Cardiac muscle cell (in vitro differentiated cells and primary cell): ENCODE results near the gene LAMC1. TPM values are rescaled to one million over a fixed set of nuclear protein-coding genes. Genes with fewer than 3 reads are reported as not detected.

Source experiments
- DNase-seq, 2 donors: peaks; one replicate each; pipeline versions ENCODE4 v3.0.0 to v3.0.0-alpha.2; 2010 to 2017; ENCODE audit warnings: low read depth in 1 of 2, low spot score in 1 of 2
- H3K27ac ChIP-seq: fragments of 200-600 bp; sonication (generic); 2 replicates; pipeline ENCODE4 v1.5.1; 2016
- H3K27me3 ChIP-seq: fragments of 200-600 bp; sonication (generic); 2 replicates; pipeline ENCODE4 v1.6.0; 2016; ENCODE audit warnings: control low read depth
- H3K36me3 ChIP-seq: fragments of 200-600 bp; sonication (generic); 2 replicates; pipeline ENCODE4 v1.5.1; 2016; ENCODE audit warnings: control low read depth
- H3K4me1 ChIP-seq: fragments of 200-600 bp; sonication (generic); 2 replicates; pipeline ENCODE4 v1.8.1; 2017; ENCODE audit warnings: low read depth, mild to moderate bottlenecking, mixed run types
- H3K4me3 ChIP-seq: fragments of 200-600 bp; sonication (generic); 2 replicates; pipeline ENCODE4 v1.5.1; 2016; ENCODE audit warnings: mild to moderate bottlenecking
- H3K9me3 ChIP-seq: fragments of 200-600 bp; sonication (generic); 2 replicates; pipeline ENCODE4 v1.5.1; 2017; ENCODE audit warnings: low read depth, mild to moderate bottlenecking, control low read depth
- CTCF ChIP-seq: IDR thresholded peaks from 2 replicates; pipeline ENCODE4 v1.5.1; 2012; ENCODE audit warnings: low read depth, mild to moderate bottlenecking, low read length
- polyA plus RNA-seq: library from polyadenylated mRNA; unstranded; fragments of >200 nt; fragmentation: Nextera tagmentation; extraction: Ambion mirVana; gene quantifications from 2 replicates; pipeline ENCODE4 v1.2.1, GENCODE V29; 2016
- total RNA-seq: library from RNA; depleted of rRNA; stranded (reverse); fragments of >200 nt; gene quantifications from 2 replicates; pipeline ENCODE4 v1.2.3, GENCODE V29; 2016

The LAMC1 gene
- 201 and 329 TPM in 2 replicates for total RNA-seq
- 66.4 and 97.5 TPM in 2 replicates for polyA plus RNA-seq

GRCh38 chr1:183023146-183023600 is at the start of gene LAMC1:
TSS of gene LAMC1 (plus strand) at chr1:183023420. CDS start at chr1:183023717, 297 bp downstream.
- H3K27ac ChIP-seq = peak within 1 kb of the TSS; percentile 88
- H3K27me3 ChIP-seq = no peaks in the 10 kb centered on the region
- H3K4me1 ChIP-seq = peaks cover 11% of the 10 kb centered on the region
- TF ChIP-seq CTCF = no peak
- H3K9me3 ChIP-seq = no peaks in the 10 kb centered on the region
- H3K36me3 ChIP-seq = no peaks in the 10 kb centered on the region
- peak within 1 kb of the TSS; percentile 61 for H3K4me3 ChIP-seq
- DNase-seq = peak; percentile 93 to 94

GRCh38 chr1:182974506-182975191 is 48.6 kb upstream of the LAMC1 start:
- H3K9me3 ChIP-seq = no peaks in the 10 kb centered on the region
- H3K27me3 ChIP-seq = no peaks in the 10 kb centered on the region
- H3K4me1 ChIP-seq = peaks cover 8% of the 10 kb centered on the region
- no peak overlapping the region for H3K27ac ChIP-seq
- TF ChIP-seq CTCF = no peak
- no peaks in the 10 kb centered on the region for H3K36me3 ChIP-seq
- no peak overlapping the region for H3K4me3 ChIP-seq
- no peak for DNase-seq

GRCh38 chr1:182977480-182977879 is 45.7 kb upstream of the LAMC1 start:
- Histone ChIP-seq H3K4me1 (no peaks in the 10 kb centered on the region), H3K27ac (no peak overlapping the region), H3K9me3 (no peaks in the 10 kb centered on the region), H3K27me3 (no peaks in the 10 kb centered on the region), H3K36me3 (no peaks in the 10 kb centered on the region), H3K4me3 (no peak overlapping the region)
- DNase-seq = no peak
- no peak for TF ChIP-seq CTCF

- H3K27ac ChIP-seq = no peak overlapping the region
- no peaks in the 10 kb centered on the region for H3K27me3 ChIP-seq
- no peaks in the 10 kb centered on the region for H3K4me1 ChIP-seq
- no peak overlapping the region for H3K4me3 ChIP-seq
- no peaks in the 10 kb centered on the region for H3K9me3 ChIP-seq
- DNase-seq = no peak
- H3K36me3 ChIP-seq = no peaks in the 10 kb centered on the region
- no peak for TF ChIP-seq CTCF
Measured at GRCh38 chr1:182978151-182978853, 44.9 kb upstream of the LAMC1 start.

GRCh38 chr1:182984138-182984537 is 39.1 kb upstream of the LAMC1 start:
- Histone ChIP-seq H3K4me3 (no peak overlapping the region), H3K27me3 (no peaks in the 10 kb centered on the region), H3K27ac (no peak overlapping the region), H3K9me3 (no peaks in the 10 kb centered on the region), H3K36me3 (no peaks in the 10 kb centered on the region), H3K4me1 (peaks cover 5% of the 10 kb centered on the region)
- no peak for TF ChIP-seq CTCF
- DNase-seq = no peak
